OCI-LY1 (cell line): ENCODE data around the gene GALR3.

Experiments
- H2AFZ ChIP-seq: fragments of 200-600 bp; sonication (generic), shearing (Covaris generic); 2 replicates; pipeline ENCODE4 v1.6.0; 2014; ENCODE audit warnings: antibody characterized with exemption, mild to moderate bottlenecking, low read length
- H3F3A ChIP-seq: fragments of 200-600 bp; sonication (generic), shearing (Covaris generic); 2 replicates; pipeline ENCODE4 v1.6.0; 2014; ENCODE audit warnings: mild to moderate bottlenecking, antibody characterized with exemption, low read length, moderate library complexity; ENCODE audit not compliant: insufficient read depth
- H3K27ac ChIP-seq: fragments of 200-600 bp; sonication (generic); 2 replicates; pipeline ENCODE4 v1.5.1; 2014; ENCODE audit warnings: low read length, mixed run types, mild to moderate bottlenecking, low read depth; ENCODE audit not compliant: poor library complexity, severe bottlenecking
- H3K27me3 ChIP-seq: fragments of 200-600 bp; sonication (generic); 2 replicates; pipeline ENCODE4 v1.6.0; 2014; ENCODE audit warnings: antibody characterized with exemption, mild to moderate bottlenecking, low read length, moderate library complexity; ENCODE audit not compliant: insufficient read depth
- H3K36me3 ChIP-seq: fragments of 200-600 bp; sonication (generic); 2 replicates; pipeline ENCODE4 v1.6.1; 2014; ENCODE audit warnings: mild to moderate bottlenecking, antibody characterized with exemption, low read length, moderate library complexity, mixed read lengths; ENCODE audit not compliant: insufficient read depth
- H3K4me1 ChIP-seq: fragments of 200-600 bp; sonication (generic); 2 replicates; pipeline ENCODE4 v1.5.1; 2014; ENCODE audit warnings: mild to moderate bottlenecking, low read length, moderate library complexity; ENCODE audit not compliant: insufficient read depth, severe bottlenecking
- H3K4me2 ChIP-seq: fragments of 200-600 bp; sonication (generic), shearing (Covaris generic); 2 replicates; pipeline ENCODE4 v1.6.1; 2014; ENCODE audit warnings: low read length
- H3K4me3 ChIP-seq: fragments of 200-600 bp; sonication (generic); 2 replicates; pipeline ENCODE4 v1.5.1; 2014; ENCODE audit warnings: low read length, low read depth, mild to moderate bottlenecking, mixed read lengths; ENCODE audit not compliant: poor library complexity, severe bottlenecking
- H3K79me2 ChIP-seq: fragments of 200-600 bp; shearing (Covaris generic); 2 replicates; pipeline ENCODE4 v1.6.1; 2016; ENCODE audit warnings: mixed run types, low read length, mixed read lengths; ENCODE audit not compliant: insufficient read depth
- H3K9ac ChIP-seq: fragments of 200-600 bp; sonication (generic), shearing (Covaris generic); 2 replicates; pipeline ENCODE4 v1.6.1; 2014; ENCODE audit warnings: mild to moderate bottlenecking, low read length, mixed read lengths
- H3K9me2 ChIP-seq: fragments of 200-600 bp; sonication (generic), shearing (Covaris generic); 2 replicates; pipeline ENCODE4 v1.6.1; 2014; ENCODE audit warnings: low read depth, mild to moderate bottlenecking, low read length, mixed read lengths
- H3K9me3 ChIP-seq: fragments of 200-600 bp; shearing (Covaris generic); 2 replicates; pipeline ENCODE4 v1.6.1; 2014; ENCODE audit warnings: low read length, mixed read lengths
- H4K20me1 ChIP-seq: fragments of 200-600 bp; sonication (generic), shearing (Covaris generic); 2 replicates; pipeline ENCODE4 v1.6.0; 2016; ENCODE audit warnings: mild to moderate bottlenecking, low read length; ENCODE audit not compliant: insufficient read depth
- CTCF ChIP-seq: fragments of 200-600 bp; sonication (generic), shearing (Covaris generic); IDR thresholded peaks from 2 replicates; pipeline ENCODE4 v1.5.1; 2017; ENCODE audit warnings: mild to moderate bottlenecking, antibody characterized with exemption, low read length, moderate library complexity, mixed read lengths
- EZH2 ChIP-seq: fragments of 200-600 bp; sonication (generic), shearing (Covaris generic); IDR thresholded peaks from 2 replicates; pipeline ENCODE4 v1.8.0; 2017; ENCODE audit warnings: borderline replicate concordance, mixed run types, mild to moderate bottlenecking, antibody characterized with exemption, low read length, moderate library complexity, mixed read lengths

Gene GALR3

GRCh38 chr22:37803639-37804351, 19.4 kb upstream of the GALR3 start:
- peak overlapping the region; percentile 7 for H3K27ac ChIP-seq
- H3K36me3 ChIP-seq, result no peaks in the 10 kb centered on the region; the same call in 1 of the 2 replicates
- H3K27me3 ChIP-seq, result peaks cover 10% of the 10 kb centered on the region; the same call in 1 of the 2 replicates
- H3K4me2 ChIP-seq, result peak overlapping the region; percentile 55; the same call in 1 of the 2 replicates
- no peak for TF ChIP-seq CTCF
- TF ChIP-seq EZH2, result no peak
- H3K4me1 ChIP-seq, result peaks cover 66% of the 10 kb centered on the region
- no peaks in the 10 kb centered on the region; the same call in 1 of the 2 replicates for H3F3A ChIP-seq
- no peaks in the 10 kb centered on the region for H4K20me1 ChIP-seq
- no peak overlapping the region for H2AFZ ChIP-seq
- H3K79me2 ChIP-seq, result no peaks in the 10 kb centered on the region
- peak overlapping the region; percentile 49; the same call in 1 of the 2 replicates for H3K9ac ChIP-seq
- peak overlapping the region; percentile 73 for H3K4me3 ChIP-seq
- H3K9me2 ChIP-seq, result no peaks in the 10 kb centered on the region
- no peaks in the 10 kb centered on the region for H3K9me3 ChIP-seq

- H3F3A ChIP-seq, result no peaks in the 10 kb centered on the region; the same call in 1 of the 2 replicates
- H3K9me3 ChIP-seq, result no peaks in the 10 kb centered on the region
- no peaks in the 10 kb centered on the region for H3K79me2 ChIP-seq
- peak overlapping the region; percentile 49; the same call in 1 of the 2 replicates for H3K9ac ChIP-seq
- H3K27ac ChIP-seq, result peak overlapping the region; percentile 7
- H3K4me1 ChIP-seq, result peaks cover 68% of the 10 kb centered on the region
- peak overlapping the region; percentile 55 for H3K4me2 ChIP-seq
- TF ChIP-seq EZH2 (no peak), CTCF (no peak)
- H4K20me1 ChIP-seq, result no peaks in the 10 kb centered on the region
- H3K4me3 ChIP-seq, result peak overlapping the region; percentile 73
- no peaks in the 10 kb centered on the region for H3K9me2 ChIP-seq
- H3K36me3 ChIP-seq, result no peaks in the 10 kb centered on the region
- peaks cover 10% of the 10 kb centered on the region; the same call in 1 of the 2 replicates for H3K27me3 ChIP-seq
- no peak overlapping the region for H2AFZ ChIP-seq
These were observed 18.8 kb upstream of the GALR3 start for GRCh38 chr22:37804352-37804880.

GRCh38 chr22:37804881-37805809, 18.0 kb upstream of the GALR3 start:
- peak overlapping the region; percentile 55 for H3K4me2 ChIP-seq
- H3K27ac ChIP-seq, result peak overlapping the region; percentile 5
- peaks cover 71% of the 10 kb centered on the region for H3K4me1 ChIP-seq
- no peaks in the 10 kb centered on the region for H3K79me2 ChIP-seq
- H3K9me3 ChIP-seq, result no peaks in the 10 kb centered on the region
- H3K36me3 ChIP-seq, result no peaks in the 10 kb centered on the region; the same call in 1 of the 2 replicates
- no peaks in the 10 kb centered on the region for H3K9me2 ChIP-seq
- no peaks in the 10 kb centered on the region; the same call in 1 of the 2 replicates for H3F3A ChIP-seq
- peak overlapping the region; percentile 73 for H3K4me3 ChIP-seq
- peaks cover 10% of the 10 kb centered on the region; the same call in 1 of the 2 replicates for H3K27me3 ChIP-seq
- peak overlapping the region; percentile 49; the same call in 1 of the 2 replicates for H3K9ac ChIP-seq
- no peak overlapping the region for H2AFZ ChIP-seq
- TF ChIP-seq CTCF, result no peak
- TF ChIP-seq EZH2, result no peak; the same call in 1 of the 2 replicates
- H4K20me1 ChIP-seq, result no peaks in the 10 kb centered on the region
